Measurements from ENCODE around the gene CTDSPL. TPM values are rescaled to one million over a fixed set of nuclear protein-coding genes. Genes with fewer than 3 reads are reported as not detected.

The CTDSPL gene
- total RNA-seq, 1 experiment from 2014 or later = 124 TPM

DNA sequence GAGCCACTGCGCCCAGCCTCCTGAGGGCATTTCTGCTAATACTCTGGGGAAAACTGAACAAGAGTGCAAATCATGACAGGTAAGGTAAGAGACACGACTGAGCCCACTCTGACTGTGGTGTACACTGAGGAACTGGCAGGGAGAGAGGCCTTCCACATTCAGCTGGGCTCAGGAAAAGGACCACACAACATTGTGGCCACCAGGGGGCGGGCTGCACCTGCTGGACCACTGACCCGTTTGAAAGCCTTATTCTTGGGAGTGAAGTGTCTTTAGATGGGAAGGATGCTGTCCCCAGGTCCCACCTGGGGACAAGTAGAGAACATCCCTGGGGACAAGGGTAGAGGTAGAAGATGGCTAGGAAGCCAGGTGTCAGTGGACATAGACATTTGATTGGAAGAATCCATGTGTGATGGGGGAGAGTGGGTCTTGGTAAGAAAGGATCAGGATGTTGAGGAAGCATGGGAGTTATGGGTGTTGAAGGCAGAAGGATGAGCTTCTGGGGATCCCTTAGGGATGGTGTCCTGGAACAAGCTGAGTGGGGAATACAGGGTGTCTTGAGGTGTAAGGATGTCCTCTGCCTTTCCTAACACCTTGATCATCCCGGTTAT, 6.2 kb upstream of the CTDSPL start:
- BruUV-seq (replicated peaks) = no TSS peak
- no peaks in the 10 kb centered on the region for H3K9me3 ChIP-seq (ENCODE audit: insufficient read depth, low read depth)
- peaks cover 8% of the 10 kb centered on the region; the same call in 1 of the 2 replicates for H3K36me3 ChIP-seq (ENCODE audit: low read depth)
- ChIA-PET POLR2A (ENCODE audit: unreplicated experiment) (no interaction called here), CTCF (interaction anchor here (1.1 to 1.6 kb wide), 4 partner anchors 110 to 141 kb away, joined by 3 to 14 read pairs (median 4); no protein-coding TSS in a partner anchor)
- peak; percentile 61 to 76 for DNase-seq
- H3K4me3 ChIP-seq = no peak overlapping the region
- intact Hi-C loops (cut with micrococcal nuclease; ENCODE audit: unreplicated experiment) = loop anchor here (1.0 to 10.0 kb wide), 5 partner anchors 112 to 629 kb away; no protein-coding TSS in a partner anchor
- peaks cover 16% of the 10 kb centered on the region for H3K4me1 ChIP-seq (replicated peaks; ENCODE audit: insufficient read depth)
- H3K27ac ChIP-seq = no peak overlapping the region
- H3K27me3 ChIP-seq (ENCODE audit: insufficient read depth, low read depth) = no peaks in the 10 kb centered on the region
- H3F3A ChIP-seq (ENCODE audit: insufficient read depth, low read depth) = peaks cover 3% of the 10 kb centered on the region; the same call in 1 of the 2 replicates
- no peaks in the 10 kb centered on the region for H4K20me1 ChIP-seq (ENCODE audit: insufficient read depth)
- H3K9me2 ChIP-seq (ENCODE audit: insufficient read depth) = no peaks in the 10 kb centered on the region
- no peak overlapping the region for H2AFZ ChIP-seq
- no peak overlapping the region for H3K4me2 ChIP-seq
- H3K79me2 ChIP-seq (ENCODE audit: low read depth) = peaks cover 14% of the 10 kb centered on the region; the same call in 1 of the 2 replicates
- TF ChIP-seq EZH2 (IDR thresholded peaks at IDR 0.05; ENCODE audit: low read depth) = no peak
- TF ChIP-seq, protein P1, sequence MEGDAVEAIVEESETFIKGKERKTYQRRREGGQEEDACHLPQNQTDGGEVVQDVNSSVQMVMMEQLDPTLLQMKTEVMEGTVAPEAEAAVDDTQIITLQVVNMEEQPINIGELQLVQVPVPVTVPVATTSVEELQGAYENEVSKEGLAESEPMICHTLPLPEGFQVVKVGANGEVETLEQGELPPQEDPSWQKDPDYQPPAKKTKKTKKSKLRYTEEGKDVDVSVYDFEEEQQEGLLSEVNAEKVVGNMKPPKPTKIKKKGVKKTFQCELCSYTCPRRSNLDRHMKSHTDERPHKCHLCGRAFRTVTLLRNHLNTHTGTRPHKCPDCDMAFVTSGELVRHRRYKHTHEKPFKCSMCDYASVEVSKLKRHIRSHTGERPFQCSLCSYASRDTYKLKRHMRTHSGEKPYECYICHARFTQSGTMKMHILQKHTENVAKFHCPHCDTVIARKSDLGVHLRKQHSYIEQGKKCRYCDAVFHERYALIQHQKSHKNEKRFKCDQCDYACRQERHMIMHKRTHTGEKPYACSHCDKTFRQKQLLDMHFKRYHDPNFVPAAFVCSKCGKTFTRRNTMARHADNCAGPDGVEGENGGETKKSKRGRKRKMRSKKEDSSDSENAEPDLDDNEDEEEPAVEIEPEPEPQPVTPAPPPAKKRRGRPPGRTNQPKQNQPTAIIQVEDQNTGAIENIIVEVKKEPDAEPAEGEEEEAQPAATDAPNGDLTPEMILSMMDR (conservative IDR thresholded peaks at IDR 0.05) = peak; percentile 91

DNA sequence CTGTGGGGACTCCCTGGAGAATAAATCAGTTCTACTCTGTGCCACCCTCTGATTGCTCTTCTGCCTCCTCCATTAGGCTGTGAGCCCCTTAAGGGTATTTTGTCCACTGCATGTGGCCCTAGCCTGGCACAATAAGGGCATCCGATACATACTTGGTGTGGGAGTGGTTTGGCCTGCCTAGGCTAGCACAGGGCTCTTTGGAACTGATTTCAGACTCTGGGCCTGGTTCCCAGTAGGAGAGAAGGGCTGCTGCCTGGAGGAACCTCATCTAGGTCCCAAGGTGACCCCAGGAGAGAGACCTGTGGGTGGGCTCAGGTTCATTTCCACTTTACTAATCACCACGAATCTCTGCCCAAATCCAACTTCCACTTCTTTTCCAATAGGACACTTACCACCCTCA, 5.3 kb upstream of the CTDSPL start:
- H3F3A ChIP-seq (ENCODE audit: insufficient read depth, low read depth) = peaks cover 3% of the 10 kb centered on the region; the same call in 1 of the 2 replicates
- no peak overlapping the region for H3K27ac ChIP-seq
- no peak for TF ChIP-seq EZH2 (IDR thresholded peaks at IDR 0.05; ENCODE audit: low read depth)
- TF ChIP-seq, protein P1 (conservative IDR thresholded peaks at IDR 0.05) = no peak
- H2AFZ ChIP-seq = no peak overlapping the region
- intact Hi-C loops (cut with micrococcal nuclease; ENCODE audit: unreplicated experiment) = loop anchor here (5.0 to 10.0 kb wide), 2 partner anchors 261 to 628 kb away; no protein-coding TSS in a partner anchor
- H3K4me1 ChIP-seq (replicated peaks; ENCODE audit: insufficient read depth) = peaks cover 16% of the 10 kb centered on the region
- ChIA-PET CTCF (interaction anchor here (1.1 to 1.6 kb wide), 2 partner anchors 111 to 129 kb away, joined by 3 to 14 read pairs; no protein-coding TSS in a partner anchor), POLR2A (ENCODE audit: unreplicated experiment) (no interaction called here)
- H3K4me3 ChIP-seq = no peak overlapping the region
- no peaks in the 10 kb centered on the region for H3K9me2 ChIP-seq (ENCODE audit: insufficient read depth)
- no peaks in the 10 kb centered on the region for H3K9me3 ChIP-seq (ENCODE audit: insufficient read depth, low read depth)
- H3K36me3 ChIP-seq (ENCODE audit: low read depth) = peaks cover 5% of the 10 kb centered on the region; the same call in 1 of the 2 replicates
- H4K20me1 ChIP-seq (ENCODE audit: insufficient read depth) = no peaks in the 10 kb centered on the region
- H3K79me2 ChIP-seq (ENCODE audit: low read depth) = peaks cover 20% of the 10 kb centered on the region; the same call in 1 of the 2 replicates
- H3K27me3 ChIP-seq (ENCODE audit: insufficient read depth, low read depth) = no peaks in the 10 kb centered on the region
- no peak overlapping the region for H3K4me2 ChIP-seq
- no TSS peak for BruUV-seq (replicated peaks)
- DNase-seq = no peak

DNA sequence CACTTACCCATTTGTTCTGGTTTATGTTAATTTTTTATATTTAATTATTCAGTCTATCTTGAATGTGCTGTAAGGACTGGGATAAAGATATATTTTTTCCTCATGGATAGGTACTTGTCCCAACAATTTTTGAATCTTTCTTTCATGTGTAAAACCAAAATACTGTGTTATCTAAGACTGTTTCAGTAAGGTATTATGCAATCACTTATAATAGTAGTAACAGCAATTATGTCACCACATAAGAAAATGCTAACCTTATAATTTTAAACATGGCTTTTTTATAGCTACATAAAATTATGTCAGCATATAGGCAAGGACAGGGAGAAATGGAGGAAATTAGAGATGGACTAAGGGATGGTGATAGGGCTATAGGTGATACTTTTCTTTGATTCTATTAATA, 2.9 kb upstream of the CTDSPL start:
- Histone ChIP-seq H2AFZ (no peak overlapping the region), H3K4me1 (replicated peaks; ENCODE audit: insufficient read depth) (peaks cover 18% of the 10 kb centered on the region), H3K27me3 (ENCODE audit: insufficient read depth, low read depth) (no peaks in the 10 kb centered on the region), H3K9me3 (ENCODE audit: insufficient read depth, low read depth) (no peaks in the 10 kb centered on the region), H3K4me3 (no peak overlapping the region), H4K20me1 (ENCODE audit: insufficient read depth) (no peaks in the 10 kb centered on the region), H3K27ac (no peak overlapping the region), H3K79me2 (ENCODE audit: low read depth) (peaks cover 36% of the 10 kb centered on the region), H3K36me3 (ENCODE audit: low read depth) (peaks cover 5% of the 10 kb centered on the region; the same call in 1 of the 2 replicates), H3K4me2 (no peak overlapping the region), H3K9me2 (ENCODE audit: insufficient read depth) (no peaks in the 10 kb centered on the region), H3F3A (ENCODE audit: insufficient read depth, low read depth) (peaks cover 15% of the 10 kb centered on the region; the same call in 1 of the 2 replicates)
- no peak for TF ChIP-seq EZH2 (IDR thresholded peaks at IDR 0.05; ENCODE audit: low read depth)
- TF ChIP-seq, protein P1 (conservative IDR thresholded peaks at IDR 0.05) = no peak
- no TSS peak for BruUV-seq (replicated peaks)
- CTCF ChIA-PET = no interaction called here
- intact Hi-C loops (cut with micrococcal nuclease; ENCODE audit: unreplicated experiment) = loop anchor here (5.0 to 10.0 kb wide), 2 partner anchors 259 to 626 kb away; no protein-coding TSS in a partner anchor
- POLR2A ChIA-PET (ENCODE audit: unreplicated experiment) = interaction anchor here (0.5 kb wide), 1 partner anchor 55 kb away, joined by 8 read pairs; no protein-coding TSS in a partner anchor
- DNase-seq = no peak

Data from PC-9 (cell line).